T-helper 2 cell (primary cell): Measurements from ENCODE around the gene UHRF2.
A peak's percentile ranks its signal among the peaks of the same experiment; 100 is the strongest.
"Not testable (repeated sequence)": the region's sequence is repeated elsewhere in the genome, so short reads cannot be mapped to it uniquely, and the experiment has no call there.

Experiments used
- DNase-seq, 5 experiments: peaks; one replicate each; pipeline versions ENCODE4 v3.0.0 to v3.0.0-alpha.2; 2012 to 2022

UHRF2 gene

DNA sequence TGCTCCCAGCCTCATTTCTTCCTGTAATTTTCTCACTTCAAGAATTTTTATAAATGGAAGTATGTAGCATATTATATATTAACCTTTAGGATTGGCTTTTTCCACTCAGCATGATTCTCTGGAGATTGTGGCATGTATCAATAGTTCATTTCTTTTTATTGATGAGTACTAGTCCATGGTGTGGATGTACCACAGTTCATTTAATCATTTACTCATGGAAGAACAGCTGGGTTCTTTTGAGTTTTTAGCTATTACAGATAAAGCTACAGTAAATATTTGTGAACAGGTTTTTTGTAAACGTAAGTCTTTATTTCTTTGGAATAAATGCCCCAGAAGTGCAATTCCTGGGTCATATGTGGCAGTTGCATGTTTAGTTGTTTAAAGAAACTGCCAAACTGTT, 76.1 kb downstream of the UHRF2 start:
- DNase-seq = no peak

DNA sequence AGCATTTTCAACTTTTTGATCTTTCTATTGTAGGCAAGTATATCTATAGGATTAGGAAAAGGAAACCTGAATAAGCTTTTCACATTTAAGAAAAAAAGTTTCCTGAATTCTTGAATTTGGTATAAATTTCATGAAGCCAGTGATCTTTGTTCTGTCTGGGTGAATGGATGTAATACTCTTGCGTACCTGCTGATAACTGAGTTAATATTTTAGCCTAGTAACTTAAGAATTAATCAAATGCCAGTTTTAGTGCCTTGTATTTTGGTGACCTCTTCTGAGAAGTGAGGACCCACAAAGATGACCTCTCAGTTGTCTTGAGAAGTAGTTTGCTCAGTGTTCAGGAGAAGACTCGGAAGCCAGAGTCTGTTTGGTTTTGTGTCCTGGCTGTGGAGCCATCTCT, 77.9 kb downstream of the UHRF2 start:
- no peak for DNase-seq

DNA sequence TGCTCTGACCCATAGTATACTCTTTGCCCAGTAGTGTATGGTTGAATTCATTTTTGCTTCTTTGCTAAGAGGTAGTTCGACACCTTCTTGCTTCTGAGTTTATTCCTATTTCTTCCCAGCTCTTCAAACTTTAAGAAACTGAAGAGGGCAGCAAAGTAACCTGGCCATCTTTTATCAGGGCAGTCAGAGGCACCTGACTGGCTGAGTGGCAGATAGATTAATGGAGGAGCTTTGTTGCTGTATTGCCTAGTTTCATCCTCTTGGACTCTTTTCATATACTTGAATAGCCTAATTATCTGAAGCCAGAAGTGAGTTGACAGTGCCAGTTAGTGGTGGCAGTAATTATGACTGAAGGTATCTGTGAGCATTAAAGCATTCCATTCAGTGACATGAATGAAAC, 82.5 kb downstream of the UHRF2 start:
- DNase-seq = peak in 1 of 5 experiments; percentile 14

DNA sequence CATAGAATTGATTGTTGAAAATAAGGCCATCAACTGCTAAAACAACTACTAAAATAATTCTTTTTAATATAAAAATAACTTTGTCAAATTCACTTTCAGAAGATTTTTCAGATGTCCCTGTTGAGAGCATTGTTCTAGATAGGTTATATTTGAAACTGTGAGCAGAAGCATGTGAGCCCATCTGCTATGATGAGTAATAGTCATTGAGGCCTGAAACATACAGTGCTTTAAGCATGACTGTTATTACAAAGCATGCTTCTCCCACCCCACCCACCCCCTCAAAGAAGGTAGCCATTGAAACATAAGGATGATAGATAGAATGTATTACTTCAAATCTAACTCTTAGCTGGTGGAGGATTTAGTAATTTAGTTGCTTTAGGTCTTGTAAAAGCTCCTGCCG, 86.0 kb downstream of the UHRF2 start:
- DNase-seq = no peak

DNA sequence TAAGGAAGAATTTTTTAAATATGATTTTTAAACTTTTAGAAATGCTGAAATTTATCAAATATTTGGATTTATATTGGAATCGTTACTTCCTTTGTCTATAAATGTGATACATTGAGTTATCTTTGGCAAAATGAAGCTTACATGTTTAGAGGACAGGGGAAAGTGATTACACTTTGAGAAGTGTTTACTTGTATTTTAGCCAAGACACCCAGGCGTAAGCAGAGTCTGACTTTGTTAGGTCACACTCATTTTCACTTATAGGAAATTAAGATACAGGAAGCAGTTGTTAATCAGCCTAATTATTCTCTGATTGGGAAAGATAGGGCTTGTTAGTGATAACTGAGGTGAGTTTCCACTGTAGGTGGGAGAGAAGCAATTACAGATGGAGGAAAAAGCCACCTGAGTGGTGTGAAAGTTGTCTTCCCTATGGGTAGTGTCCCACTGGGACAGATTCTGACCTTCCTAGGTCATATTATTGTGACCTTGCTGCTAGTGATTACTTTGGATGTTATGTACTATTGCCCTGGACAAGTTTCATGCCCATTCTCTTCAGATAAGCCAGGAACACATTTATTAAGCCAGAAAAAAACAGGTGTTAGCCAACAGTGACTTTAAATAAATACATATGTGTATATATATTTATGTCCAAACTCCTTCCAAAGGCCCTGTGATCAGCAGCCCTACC, 88.7 kb downstream of the UHRF2 start:
- no peak for DNase-seq

DNA sequence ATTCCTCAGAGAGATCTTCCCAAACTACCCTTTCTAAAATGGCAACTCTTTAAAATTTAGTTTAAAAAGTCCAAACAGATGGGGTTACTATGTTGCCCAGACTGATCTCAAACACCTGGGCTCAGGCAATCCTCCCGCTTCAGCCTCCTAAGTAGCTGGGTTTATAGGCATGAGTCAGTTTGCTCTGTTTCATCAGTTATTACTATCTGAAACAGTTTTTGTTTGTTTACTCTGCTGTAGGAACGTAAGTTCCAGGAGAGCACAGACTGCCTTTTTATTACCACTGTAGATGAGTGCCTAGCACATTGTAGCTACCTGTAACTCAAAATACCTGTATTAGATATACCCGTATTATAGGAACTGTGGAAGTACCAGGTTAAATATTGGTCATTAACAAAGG, 89.4 kb downstream of the UHRF2 start:
- DNase-seq = no peak

DNA sequence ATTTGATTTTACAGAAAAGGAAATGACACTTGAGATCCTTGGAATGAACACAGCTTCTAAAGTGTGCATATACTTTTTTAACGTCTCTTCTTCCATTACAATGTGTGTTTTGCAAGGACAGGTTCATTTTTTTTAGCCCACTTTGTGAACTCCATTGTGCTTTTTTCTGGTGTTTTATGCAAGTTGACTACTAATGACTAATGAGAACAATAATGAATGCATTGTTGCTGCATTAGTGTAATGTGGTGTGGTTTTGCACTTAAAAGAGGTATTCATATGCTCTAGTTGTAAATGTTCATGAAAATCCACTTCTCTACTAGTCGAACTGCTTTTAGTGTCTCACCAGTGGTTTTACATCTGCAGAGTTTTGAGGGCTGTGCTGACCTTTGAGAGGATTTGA, 93.6 kb downstream of the UHRF2 start:
- DNase-seq = no peak

DNA sequence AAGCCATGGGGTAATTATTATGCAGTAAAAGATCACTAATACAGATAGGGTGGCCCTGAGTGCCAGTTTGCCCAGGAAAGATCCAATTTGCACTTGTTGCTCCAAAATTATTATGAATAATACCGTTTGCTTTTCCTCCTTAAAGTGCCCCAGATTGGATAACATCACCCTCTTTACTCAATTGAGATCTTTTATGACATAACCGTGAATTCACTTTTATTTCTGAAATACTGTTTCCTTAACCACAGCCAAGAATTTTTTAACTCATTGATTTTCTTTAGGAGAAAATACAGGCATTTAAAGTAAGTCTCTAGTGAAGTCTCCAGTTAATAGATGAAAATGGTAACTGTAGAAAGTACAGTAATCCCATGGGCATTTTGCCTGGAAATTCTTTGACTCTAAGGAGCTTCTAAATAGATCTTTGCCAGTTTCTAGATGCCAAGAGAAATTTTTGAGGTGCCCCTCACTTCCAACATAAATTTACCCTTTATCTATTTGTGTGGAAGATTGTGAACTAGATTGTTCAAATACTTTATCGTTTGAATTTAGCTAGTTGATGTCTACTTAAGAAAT, 99.2 kb downstream of the UHRF2 start:
- no peak for DNase-seq

DNA sequence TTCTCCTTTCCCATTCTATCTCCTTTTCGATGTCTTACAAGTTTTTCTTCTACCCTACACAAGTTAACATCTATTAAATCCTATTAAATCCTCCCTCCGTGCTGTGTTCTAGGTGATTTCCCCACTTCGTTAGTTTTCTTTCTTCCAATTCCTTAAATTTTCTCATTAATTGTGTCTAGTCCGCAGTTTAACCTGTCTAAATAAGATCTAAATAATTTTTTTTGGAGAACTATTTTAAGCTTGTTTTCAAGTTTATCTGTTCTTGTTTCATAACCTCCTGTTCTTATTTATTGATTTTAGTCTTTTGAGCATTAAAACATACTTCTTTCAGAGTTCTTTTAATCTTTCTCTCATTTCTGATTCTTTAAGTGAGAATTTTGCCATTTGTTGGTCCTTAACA, 109.3 kb downstream of the UHRF2 start:
- no peak for DNase-seq

DNA sequence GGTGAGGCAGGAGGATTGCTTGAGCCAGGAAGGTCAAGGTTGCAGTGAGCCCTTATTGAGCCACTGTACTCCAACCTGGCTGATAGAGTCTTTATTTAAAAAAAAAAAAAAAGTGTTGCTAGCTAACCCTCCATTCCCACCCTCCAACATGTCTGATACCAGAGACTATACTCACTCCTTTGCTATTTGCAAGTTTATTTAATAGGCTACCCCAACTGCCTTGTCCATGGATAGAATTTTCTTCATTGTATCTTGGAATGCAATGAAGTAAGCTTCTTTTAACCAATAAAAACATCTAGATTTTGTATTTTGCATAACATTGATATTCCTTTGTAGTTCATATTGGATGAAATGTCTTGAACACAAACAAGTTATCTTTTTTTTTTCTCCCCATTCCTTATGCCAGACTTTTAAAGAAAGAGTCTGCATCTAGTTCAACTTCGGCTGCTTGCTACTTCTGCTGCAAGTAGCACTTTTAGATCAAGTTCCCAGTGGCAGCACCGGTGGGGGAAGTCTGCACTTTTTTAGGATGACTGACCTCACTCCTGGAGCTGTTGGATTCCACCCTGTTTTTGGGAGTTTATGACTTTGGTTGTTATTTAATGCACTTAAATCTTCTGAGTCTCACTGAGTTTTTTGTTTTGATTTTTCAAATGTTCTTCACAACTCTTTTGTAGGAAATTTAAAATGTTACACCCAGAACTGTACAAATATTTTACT, 112.5 kb downstream of the UHRF2 start:
- no peak for DNase-seq

DNA sequence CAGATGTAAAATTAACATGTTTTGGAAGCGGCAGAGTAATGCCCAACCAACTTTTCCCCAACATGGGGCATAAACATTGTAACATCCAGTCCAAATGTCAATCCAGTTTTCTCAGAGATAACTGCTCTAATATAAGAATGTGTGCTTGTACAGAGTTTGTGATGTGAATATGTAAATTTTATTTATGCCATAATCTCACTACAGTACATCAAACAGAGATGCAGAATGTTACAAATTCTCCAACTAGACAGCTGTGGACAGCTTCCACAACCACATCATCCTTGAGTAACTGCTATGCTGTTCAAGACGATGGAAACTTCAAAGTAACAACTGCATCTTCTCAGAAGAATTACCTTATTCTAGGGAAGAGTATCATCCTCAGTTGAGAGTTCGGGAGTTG, 122.6 kb downstream of the UHRF2 start:
- DNase-seq = no peak

DNA sequence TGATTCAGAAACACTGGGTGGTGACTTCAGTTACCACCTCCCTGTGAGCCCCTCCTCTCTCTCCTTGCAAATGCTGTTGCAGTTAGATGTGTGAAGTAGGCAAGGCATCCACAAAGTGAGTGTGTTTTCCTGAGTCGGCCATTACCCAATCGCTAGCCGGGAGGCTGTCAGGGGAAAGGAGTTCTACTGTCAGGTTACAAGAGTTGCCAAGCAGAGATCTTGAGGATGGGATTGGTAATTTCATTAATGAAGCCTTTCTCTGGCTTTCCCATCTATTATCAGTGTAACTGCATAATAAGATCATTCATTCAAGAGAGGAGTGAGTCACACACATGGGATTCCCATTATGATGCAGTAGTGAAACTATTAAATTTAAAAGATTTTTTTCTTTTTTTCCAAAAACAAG, 125.7 kb downstream of the UHRF2 start:
- DNase-seq = no peak

DNA sequence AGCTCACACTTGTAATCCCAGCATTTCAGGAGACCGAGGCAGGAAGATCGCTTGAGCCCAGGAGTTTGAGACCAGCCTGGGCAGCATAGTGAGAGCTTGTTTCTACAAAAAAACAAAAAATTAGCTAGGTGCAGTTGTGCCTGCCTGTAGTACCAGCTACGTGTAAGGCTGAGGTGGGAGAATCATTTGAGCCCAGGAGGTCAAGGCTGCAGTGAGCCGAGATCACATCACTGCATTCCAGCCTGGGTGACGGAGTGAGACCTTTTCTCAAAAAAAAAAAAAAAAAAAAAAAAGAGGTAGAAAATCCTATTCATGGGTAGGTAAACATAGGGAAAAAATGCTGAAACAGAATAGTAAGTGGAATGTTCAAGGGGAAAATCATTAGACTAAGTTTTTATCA, 129.6 kb downstream of the UHRF2 start:
- not testable (repeated sequence) for DNase-seq

DNA sequence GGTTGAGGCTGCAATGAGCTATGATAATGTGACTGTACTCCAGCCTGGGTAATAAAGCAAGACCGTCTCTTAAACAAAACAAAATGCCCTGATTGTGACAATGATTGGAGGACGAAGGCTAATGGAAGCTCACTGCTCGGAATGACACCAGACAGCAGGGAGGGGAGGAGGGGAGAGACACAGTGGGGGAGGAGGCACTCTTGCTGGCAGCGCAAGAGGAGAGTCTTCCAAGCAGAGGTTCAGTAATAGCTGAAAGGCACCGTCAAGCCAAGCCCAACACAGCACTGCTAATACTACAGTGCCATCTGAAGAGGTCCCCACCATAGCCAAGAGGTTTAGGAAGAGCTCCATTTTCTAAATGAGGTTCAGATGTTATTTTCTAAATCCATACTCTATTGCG, 130.2 kb downstream of the UHRF2 start:
- no peak for DNase-seq

DNA sequence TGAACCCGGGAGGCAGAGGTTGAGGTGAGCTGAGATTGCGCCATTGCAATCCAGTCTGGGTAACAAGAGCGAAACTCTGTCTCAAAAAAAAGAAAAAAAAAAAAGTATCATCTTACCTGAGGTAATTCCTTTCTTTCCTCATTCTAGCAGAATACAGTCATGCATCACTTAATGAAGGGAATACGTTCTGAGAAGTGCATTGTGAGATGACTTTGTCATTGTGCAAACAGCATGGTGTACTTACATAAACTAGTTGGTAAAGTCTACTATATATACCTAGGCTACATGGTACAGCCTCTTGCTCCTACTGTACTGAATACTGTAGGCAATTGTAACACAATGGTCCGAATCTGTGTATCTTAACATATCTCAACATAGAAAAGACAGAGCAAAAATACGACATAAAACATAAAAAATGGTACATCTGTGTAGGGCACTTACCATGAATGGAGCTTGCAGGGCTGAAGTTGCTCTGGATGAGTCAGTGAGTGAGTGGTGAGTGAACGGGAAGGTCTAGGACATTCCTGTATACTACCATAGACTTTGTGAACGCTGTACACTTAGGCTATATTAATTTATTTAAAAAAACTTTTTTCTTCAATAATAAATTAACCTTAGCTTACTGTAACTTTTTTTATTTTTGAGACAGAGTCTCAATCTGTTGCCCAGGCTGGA, 132.2 kb downstream of the UHRF2 start:
- no peak for DNase-seq

DNA sequence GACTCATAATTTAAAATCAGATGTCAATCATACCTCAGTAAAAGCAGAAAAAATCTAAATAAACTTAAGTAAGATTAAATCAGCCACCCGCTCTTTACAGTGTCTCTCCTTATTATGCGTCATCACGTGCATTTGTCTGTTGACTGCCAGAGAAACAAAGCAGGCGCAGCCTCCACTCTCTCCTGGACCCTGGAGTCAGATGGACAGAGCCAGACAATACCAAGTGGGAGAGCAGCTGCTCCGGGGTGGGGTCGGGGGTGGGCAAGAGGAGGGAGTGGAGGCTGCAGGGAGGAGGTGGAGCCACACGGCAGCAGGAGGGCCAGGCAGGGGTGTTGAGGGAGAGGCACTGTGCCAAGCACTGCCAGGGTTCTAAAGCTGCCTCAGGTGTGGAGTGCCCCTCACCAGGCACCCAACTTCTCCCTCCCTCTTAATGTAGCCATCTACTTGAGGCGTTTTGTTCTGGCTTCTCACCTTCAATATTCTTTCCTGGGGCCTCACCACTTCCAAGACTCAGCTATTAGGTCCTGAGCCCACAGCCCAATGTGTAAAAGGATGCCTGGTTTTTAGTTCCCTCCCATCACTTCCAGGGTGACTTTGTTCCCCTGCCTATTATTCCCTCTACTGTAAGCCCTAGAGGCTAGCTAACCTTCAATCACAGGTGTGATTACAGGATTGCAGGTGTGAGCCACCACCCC, 136.3 kb downstream of the UHRF2 start:
- no peak for DNase-seq

DNA sequence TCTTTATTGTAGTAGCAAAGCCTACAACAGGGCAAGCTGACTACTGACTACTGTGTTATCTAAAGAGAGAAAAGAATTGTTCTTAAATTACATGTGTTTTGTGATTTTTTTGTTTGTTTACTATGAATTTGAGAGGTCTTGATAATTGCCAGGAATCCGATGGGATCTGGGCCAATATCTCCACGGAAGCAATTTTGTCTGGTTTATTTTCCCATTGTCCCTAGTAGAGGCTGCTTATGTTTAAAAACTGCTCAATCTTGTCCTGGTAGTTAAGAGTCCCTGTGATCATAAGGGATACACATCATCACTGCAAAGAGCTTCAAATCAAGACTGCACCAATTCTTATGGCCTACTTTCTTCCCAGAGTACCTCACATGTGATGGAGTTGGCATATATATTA, 138.1 kb downstream of the UHRF2 start:
- DNase-seq = no peak

DNA sequence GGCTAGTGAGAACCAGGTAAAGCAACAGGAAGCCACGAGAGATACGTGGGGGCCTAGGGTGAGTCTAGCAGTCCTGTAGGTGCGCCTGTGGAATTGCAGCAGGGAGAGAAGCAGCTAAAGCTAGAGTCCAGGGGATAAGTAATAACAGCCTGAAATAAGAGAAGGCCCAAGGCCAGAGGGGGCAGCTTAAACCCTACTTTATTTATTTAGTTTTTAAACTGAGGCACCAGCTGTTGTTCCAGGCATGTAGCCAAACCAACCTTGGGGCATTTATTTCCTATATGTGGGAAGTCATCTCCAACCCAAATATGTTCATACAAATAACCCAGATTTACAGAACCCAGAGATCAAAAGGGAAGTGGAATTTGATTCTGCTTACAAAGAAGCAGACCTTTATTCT, 139.0 kb downstream of the UHRF2 start:
- DNase-seq = no peak

DNA sequence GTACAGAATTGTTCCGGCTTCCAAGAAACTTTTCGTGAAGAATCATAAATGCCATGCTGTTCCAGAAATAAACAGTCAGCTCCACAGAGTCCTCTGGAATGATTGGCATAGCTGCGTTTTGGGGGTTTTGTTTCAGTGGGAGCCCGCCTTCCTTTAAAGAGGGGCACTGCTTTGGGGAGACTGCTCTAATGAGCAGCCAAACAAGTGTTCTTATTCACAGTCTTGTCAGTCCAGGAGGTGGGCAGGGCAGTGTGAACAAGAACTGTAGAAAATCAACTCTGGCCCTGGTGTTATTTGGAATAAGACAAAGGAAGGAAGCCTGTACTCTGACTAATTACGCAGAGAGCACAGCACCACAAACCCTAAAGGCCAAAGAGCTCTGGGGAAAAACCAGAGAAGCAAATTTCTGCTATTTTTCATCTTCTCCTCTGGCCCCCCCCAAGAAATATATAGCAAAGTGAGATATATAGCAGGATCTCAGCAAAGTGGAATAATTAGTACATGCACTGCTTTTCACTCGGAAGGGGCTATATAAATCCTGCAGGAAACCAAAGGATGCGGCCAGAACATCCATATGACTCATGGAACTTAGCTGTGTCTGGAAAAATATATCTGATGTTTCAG, 139.6 kb downstream of the UHRF2 start:
- no peak for DNase-seq

DNA sequence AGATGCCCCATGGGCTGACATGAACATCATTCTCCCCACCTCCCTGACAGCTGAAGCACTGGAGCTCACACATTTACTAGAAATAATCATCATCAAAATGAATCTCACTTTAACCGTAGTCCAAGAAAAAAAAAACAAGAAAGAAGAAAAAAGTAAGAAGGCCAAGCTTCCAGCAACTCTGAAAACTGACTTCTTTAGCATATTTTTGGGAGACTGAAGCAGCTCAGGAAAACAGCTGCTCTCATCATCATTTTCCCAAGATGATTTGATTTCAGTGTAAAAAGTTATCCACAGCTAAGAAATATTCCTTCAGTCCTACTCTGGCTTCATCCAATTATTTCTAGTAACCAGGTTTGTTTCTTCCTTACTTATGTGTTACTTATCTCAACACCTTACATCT, 140.9 kb downstream of the UHRF2 start:
- no peak for DNase-seq
